ENCODE data around the gene GPR137C.
"Not testable (repeated sequence)": the region's sequence is repeated elsewhere in the genome, so short reads cannot be mapped to it uniquely, and the experiment has no call there.

The GPR137C gene

DNA sequence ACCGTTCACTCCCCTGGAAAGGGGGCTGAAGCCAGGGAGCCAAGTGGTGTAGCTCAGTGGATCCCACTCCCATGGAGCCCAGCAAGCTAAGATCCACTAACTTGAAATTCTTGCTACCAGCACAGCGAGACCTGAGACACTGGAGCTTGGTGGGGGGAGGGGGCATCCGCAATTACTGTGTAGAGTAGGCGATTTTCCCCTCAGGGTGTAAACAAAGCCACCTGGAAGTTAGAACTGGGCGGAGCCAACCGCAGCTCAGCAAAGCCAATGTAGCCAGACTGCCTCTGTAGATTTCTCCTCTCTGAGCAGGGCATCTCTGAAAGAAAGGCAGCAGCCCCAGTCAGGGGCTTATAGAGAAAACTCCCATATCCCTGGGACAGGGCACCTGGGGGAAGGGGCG lies 15.8 kb downstream of the GPR137C start:
- not testable (repeated sequence) for DNase-seq

DNA sequence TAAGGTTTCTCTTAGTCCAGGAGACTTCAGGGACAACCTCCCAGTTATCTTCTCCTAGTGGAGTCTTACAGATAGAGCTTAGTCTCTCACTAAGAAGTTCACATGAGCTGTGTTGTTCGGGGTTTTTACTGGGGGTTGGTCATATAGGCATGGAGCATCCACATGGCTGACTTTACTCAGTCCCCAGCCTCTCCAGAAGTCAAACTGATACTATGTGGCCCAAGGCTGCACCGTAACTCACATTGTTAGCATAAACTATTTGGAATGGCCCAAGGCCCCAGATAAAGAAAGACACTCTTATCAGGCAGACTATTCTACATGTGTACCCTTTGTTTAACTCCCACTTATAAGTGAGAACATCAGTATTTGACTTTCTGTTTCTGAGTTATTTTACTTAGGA lies 23.2 kb downstream of the GPR137C start:
- no peak for DNase-seq

DNA sequence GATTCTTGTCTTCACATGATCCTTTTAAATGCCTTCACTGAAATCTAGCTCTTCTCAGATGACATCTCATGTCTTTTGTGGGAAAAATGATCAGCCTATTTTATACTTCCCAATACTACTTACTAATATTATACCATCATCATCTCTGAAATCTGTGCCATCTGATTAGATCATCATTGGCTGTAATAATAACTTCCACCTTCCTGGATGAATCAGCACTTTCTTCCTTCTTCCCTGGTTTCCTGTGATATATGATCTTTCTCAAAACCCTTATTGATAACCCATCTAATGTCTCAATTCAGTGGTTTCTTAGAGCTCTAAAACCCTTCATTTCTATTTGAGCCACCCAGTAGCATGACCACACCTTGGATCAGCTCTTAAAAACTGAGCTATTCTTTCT lies 30.9 kb downstream of the GPR137C start:
- DNase-seq: no peak

DNA sequence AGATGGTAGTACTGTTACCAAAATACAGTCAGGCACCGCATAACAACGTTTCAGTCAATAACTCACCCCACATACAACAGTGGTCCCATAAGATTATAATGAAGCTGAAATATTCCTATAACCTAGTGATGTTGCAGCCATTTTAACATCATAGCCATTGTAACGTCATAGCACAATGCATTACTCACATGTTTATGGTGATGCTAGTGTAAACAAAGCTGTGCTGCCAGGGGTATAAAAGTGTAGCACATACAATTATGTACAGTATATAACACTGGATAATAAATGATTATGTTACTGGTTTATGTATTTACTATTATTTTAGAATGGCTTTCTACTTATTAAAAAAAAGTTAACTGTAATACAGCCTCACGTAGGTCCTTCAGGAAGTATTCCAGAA lies 37.0 kb downstream of the GPR137C start:
- no peak for DNase-seq

DNA sequence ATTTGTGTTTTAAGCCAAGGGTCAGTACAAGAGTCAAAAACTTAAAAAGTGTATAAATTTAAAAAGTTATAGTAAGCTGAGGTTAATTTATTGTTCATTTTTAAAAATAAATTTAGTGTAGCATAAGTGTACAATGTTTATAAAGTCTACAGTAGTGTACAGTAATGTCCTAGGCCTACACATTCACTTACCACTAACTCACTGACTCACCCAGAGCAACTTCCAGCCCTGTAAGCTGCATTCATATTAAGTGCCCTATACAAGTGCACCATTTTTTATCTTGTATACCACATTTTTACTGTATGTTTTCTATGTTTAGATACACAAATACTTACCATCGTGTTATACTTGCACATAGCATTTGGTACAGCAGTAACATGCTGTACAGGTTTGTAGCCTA lies 37.7 kb downstream of the GPR137C start:
- no peak for DNase-seq

DNA sequence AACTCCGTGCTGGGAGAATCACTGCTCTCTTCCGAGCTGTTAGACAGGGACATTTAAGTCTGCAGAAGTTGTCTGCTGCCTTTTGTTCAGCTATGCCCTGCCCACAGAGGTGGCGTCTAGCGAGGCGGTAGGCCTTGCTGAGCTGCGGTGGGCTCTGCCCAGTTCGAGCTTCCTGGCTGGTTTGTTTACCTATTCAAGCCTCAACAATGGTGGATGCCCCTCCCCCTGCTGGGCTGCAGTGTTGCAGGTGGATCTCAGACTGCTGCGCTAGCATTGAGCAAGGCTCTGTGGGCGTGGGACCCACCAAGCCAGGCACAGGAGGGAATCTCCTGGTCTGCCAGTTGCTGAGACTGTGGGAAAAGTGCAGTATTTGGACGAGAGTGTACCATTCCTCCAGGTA lies 43.7 kb downstream of the GPR137C start:
- DNase-seq: no peak

DNA sequence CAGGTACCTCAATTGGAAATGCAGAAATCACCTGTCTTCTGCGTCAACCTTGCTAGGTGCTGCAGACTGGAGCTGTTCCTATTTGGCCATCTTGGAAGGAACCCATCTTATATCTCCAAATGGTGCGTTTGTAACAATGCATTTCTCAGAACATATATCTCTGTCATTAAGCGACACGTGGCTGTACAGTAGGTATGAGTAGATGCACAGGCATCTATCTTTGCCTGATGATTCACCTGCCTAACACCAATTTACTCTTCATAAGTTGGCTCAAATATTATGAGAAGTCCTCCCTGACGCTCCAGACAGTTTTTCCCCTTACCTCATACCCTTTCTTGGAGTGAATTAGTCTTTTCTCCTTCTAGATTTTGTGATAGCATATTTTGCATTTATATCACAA lies 44.2 kb downstream of the GPR137C start:
- DNase-seq: no peak

DNA sequence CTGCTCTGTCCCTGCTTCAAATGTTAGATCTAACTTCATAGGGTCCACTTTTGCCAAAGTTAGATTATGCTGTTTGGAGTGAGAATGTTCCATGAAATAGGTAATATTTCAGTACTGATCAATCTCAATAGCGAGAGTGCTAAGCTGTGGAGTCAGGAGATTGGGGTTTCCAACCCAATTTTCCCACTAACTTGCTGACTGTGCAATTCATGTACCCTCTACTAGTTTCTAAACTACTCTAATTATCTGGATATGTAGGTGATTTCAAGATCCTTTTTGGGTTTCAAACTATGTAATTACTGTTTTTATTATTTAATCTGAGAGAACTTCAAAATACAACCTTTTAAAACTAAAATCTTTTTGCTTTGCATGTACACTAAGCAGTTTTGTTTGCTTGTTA lies 45.9 kb downstream of the GPR137C start:
- no peak for DNase-seq

DNA sequence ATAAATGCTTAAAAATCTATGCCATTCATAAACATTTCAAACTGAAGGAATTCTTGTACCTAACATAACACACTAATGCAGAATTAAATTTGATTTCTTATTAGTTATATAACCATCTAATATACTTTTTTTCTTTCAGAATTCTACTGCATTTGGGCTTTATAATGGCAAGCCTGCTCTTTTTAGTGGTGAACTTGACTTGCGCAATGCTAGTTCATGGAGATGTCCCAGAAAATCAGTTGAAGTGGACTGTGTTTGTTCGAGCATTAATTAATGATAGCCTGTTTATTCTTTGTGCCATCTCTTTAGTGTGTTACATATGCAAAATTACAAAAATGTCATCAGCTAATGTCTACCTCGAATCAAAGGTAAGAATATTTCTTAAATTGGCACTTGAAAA lies 47.3 kb downstream of the GPR137C start:
- no peak for DNase-seq

DNA sequence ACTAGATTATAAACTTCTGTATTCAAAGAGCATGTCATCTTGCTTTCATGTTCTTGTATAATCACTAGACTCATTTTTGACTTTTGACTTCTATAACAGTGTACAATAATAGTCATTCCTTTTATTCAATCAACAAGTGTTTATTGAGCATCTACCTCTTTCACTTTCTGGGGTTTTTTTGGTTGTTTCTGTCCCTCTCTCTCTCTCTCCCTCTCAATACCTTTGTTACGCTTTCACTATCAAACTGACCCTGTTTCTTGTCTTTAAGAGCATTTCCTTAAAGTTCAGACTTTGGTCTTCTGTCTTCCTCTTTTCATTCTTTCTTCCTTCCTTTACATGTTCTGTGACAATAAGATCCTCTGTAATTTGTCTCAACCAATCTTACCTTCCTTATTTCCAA lies 49.5 kb downstream of the GPR137C start:
- no peak for DNase-seq

DNA sequence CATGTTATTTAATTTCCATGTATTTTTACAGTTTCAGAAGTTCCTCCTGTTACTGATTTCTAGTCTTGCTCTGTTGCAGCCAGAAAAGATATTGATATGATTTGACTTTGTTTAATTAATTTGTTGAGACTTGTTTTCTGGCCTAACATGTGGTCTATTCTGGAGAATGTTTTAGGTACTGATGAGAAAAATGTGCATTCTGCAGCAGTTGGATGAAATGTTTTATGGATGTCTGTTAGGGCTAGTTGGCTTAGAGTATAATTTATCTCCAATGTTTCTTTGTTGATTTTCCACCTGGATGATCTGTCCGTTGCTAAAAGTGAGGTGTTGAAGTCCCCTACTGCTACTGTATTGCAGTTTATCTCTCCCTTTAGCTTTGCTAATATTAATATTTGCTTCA lies 54.4 kb downstream of the GPR137C start:
- DNase-seq: no peak

DNA sequence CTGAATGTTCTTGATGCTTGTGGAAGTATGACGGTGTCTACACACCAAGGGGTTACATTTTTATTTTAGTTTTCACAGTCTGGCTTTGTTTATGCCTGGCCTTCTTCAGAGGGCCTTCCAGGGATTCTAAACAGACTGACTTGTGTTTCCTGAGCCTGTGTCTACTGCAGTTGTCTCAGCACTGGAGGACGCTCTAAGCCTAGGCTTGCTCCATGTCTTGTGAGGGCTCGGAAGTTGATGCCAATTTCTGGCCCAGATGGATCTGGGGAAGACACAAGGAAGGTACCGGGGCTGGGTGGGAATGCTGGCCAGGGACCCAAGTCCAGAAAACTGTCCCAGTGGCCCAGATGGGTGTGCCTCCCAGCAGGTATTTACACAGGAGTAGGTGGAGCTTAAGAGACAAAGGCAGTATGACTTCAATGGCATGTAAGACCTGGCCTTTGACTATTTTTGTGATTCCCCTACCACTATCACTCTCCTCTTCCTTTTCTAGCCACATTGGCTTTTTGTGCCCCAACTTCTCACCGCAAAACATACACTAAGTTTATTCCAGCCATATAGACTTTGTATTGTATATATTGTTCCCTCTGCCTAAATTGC lies 56.9 kb downstream of the GPR137C start:
- no peak for DNase-seq

DNA sequence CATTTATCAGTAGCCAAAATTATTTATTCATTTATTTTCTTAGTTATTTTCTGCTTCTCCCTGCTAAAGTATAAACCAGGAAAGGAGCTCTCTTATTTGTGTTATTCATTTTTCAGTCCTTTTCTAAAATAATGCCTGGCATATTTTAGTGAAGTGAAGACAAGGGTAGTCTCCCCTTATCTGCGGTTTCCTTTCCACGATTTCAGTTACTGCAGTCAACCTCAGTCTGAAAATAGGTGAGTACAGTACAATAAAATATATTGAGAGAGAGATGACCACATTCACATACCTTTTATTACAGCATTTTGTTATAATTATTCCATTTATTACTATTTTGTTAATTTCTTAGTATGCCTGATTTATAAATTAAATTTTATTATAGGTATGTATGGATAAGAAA lies 57.6 kb downstream of the GPR137C start:
- DNase-seq: no peak

DNA sequence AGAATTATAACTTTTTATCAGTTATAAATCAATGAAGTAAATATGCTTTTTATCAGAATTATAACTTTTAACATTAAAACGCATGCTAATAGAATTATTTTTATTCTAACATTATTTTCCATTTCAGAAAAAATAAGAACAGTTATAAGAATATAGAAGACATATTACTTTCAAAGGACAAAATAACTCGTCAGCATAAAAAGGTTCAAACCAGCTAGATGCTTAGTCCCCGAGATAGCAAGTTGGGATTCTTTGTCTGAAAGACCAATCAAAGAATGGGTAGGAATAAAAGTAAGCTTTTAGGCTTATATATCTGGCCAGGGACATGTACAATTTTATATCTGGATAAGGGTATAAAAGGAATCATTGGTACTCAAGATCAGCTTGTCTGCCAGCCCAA lies 66.0 kb downstream of the GPR137C start:
- no peak for DNase-seq

DNA sequence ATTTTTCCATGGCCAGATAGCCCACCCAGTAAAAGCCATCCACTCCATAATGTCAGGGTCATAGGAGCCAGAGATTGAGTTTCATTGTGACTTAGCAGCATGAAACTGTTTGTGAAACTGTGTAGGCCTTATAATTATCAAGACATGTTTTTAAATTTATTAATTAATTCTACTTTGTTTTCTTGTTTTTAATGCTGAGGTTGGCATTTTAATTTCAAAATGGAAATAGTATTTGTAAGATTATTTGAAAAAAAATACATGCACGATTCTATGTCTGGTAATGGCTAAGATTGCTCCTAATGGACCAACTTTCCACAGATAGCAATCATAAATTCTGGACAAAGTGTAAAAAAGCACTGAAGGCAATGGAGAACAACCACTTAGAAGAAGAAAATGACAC lies 67.1 kb downstream of the GPR137C start:
- no peak for DNase-seq

DNA sequence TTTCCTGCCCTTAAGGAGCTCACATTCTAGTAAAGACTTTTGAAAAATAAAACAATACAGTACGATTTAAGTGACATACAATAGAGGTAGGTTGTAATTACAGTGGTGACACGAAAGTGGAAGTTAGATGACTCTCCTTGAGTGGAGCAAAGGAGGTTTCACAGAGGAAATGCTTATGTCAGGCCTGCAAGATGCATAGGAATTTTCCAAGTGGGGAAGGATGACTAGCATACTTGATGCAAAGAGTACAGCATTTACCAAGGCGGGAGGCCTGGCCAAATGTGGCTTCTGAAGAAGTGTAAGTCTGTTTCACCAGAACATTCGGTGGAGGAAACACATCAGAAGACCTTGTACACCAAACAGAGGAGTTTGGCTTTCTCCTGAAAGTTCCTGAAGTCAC lies 87.5 kb downstream of the GPR137C start:
- no peak for DNase-seq

DNA sequence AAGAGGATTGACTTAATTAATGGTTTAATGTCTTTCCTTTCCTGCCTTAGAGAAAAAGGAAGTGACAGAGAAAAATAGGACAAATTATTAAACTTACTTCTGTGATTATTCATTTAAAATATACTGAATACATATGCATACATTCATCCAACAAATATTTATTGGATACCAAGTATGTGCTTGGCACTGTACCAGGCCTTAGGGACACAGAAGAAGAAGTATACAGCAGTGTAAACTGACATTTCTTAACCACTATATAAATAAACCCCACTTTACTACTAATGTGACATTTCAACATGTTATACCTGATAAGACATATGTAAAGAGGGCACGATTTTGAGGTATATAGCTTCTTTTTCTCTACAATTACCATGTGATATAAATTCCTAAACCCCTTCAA lies 89.1 kb downstream of the GPR137C start:
- DNase-seq: no peak

DNA sequence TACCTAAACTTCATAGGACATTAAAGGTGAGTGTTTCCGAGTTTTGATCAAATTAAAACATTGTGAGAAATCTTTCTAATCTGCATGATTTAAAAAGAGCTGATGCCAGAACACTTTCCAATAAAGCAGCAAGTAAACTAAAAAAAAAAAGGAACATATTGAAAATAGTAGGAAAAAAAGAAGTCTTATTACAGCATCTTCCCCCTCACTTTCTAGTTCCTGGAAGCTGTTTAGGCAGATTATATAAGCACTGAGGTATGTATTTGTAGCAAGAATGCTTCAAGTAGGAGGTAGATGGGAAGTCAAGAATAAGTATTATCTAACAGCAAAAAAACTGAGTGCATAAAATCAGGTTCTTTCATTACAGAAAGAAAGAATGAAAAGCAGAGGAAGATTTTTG lies 96.9 kb downstream of the GPR137C start:
- DNase-seq: no peak

DNA sequence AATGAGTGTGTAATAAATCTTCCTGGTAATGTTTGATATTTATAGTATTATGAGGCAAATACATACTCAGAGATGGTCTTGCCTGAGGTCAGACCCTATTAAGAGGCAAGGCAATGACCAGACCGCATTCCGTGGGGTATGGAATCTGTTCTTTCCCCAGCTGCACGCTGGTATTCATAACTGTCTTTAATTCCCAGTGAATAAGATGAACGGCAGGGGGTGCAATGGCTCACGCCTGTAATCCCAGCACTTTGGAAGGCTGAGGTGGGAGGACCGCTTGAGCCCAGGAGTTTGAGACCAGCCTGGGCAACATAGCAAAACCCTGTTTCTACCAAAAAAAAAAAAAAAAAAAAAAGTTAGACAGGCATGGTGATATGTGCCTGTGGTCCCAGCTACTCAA lies 98.1 kb downstream of the GPR137C start:
- no peak for DNase-seq

DNA sequence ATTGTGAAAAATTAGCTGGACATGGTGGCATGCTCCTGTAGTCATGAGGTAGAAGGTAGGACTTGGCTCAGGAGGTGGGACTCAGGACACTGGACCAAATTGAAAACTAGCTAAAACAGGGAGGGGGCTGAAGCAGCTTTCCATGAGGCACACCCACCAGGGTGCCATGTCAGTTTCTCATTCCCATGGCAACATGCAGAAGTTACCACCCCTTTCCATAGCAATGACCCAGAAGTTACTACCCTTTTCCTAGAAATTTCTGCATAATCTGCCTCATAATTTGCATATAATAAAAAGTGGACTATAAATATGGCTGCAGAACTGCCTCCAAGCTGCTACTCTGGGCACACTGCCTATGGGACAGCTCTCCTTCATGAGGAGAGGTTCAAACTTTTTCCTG lies 104.3 kb downstream of the GPR137C start:
- no peak for DNase-seq

DNA sequence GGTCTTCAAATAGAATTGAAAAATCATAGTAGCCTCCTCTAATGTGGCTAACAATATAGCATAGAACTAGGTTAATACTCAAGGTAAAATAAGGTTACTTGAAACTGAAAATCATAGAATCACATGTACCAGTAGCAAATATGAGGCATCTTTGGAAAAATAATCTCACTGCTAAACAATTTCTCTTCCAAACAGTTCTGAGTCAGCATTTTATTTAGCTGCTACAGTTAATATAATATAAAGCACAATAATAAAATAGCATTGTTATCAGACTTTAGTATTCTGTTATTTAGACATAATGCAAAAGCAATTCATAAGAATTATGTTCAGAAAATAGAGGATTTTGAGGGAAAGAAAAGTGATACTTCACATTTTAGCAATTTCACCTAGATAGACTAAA lies 107.7 kb downstream of the GPR137C start:
- no peak for DNase-seq

DNA sequence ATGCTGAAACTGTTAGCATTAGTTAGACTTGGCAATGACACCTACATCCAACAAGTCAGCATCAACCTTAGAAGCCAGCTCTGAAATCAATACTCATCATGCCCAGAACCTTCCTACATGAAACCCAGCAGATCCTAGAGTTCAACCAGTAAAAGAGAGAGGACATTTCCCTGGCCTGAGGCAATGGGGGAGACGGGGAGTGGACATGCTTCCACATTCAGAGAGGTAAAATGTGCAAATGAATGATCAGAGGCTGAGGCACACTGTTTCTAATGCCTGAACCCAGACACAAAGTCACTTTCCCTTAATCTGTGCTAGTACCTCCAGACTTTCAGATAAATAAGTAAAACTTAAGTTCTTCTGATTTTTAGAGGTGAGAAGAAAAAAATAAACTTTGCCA lies 108.2 kb downstream of the GPR137C start:
- no peak for DNase-seq

DNA sequence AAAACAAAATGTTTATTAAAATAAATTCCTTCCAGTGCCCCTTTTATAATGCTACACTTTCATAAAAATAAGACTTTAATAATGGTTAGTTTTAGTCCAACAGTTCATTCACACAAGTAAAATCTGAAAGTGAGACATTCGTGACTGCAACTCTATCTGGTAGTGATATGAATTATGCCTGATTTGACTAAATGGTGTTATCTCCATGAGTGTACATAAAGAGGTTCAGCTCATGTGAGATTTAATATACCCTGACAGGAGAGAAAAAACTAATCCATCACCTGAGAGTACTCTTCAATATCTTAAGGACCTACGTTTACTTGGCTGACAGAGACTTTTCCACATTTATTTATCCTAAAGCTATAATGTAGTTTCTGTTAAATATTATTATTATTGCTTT lies 108.7 kb downstream of the GPR137C start:
- DNase-seq: no peak

DNA sequence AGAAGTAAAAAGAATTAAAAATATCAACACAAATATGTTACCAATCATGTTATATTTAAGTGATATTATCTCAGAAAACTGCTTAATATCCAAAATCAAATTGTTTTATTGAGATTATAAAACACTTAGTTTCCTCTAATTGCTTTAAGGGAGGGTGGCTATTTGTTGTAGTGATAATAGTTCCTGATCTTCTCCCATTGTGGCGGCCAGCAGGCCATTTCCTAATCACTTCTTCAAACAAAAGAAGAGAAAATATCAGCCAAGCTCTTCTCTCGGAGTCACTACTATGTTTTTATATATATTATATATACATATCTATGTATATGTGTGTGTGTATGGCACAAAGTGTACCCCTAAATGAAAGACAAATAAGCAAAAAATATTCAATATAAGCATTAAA lies 111.2 kb downstream of the GPR137C start:
- DNase-seq: no peak

DNA sequence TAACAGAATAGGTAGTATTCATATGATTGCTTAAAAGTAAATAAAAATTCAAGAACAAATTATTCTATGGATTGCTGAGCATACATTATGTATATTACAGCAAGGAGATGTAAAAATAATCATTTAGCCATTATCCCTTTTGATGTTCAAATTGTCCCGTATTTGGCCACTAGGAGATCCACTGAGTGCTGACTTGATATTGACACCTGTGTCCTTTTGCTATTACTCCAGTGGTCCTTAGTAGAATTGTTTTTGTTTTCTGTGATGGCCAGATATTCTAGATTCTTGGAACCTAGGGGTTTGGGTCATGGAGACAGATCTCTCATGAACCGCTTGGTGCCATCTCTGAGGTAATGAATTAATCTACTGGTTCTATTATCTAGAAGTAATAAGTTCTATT lies 126.0 kb downstream of the GPR137C start:
- no peak for DNase-seq

DNA sequence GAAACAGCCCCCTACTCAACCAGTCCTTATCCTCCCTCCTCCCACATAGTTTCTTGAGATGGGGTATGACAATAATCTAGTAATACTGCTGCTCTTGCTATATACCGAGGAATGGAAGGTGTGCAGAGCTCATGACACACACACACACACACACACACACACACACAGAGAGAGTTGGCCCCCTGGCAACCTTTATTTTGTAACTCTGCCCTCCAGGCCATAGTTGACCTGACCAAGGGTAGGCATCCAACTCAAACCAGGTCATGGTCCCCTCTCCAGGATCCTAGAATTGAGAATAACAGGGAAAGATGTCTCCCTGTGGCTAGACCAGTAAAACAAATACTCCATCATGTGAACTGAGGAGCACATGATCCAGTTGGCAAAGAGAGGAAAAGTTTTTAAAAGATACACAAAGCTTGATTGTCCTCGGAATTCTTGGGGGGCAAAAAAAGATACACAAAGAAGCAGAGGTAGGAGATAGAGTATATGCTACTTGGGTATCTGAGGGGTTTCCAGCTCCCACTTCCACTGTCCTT lies 131.4 kb downstream of the GPR137C start:
- DNase-seq: no peak

Measured in activated T-cell treated with anti-CD3 and anti-CD28 coated beads, Interleukin-2, amount 50 U/mL, for 1 hour (primary cell).